ENCODE data around the gene ABCG5.

- TF ChIP-seq POLR2A (IDR thresholded peaks at IDR 0.05) = no peak
- TF ChIP-seq CTCF (IDR thresholded peaks at IDR 0.05) = no peak
- no peak for TF ChIP-seq POLR2AphosphoS5 (IDR thresholded peaks at IDR 0.05)
- TF ChIP-seq EP300 (IDR thresholded peaks at IDR 0.05) = no peak
These were observed 7.6 kb upstream of the ABCG5 start for GRCh38 chr2:43846140-43846793.

All from suprapubic skin (tissue), 4 donors.